Neutrophil (primary cell): ENCODE measurements around the gene NECTIN4.

Experiments used
- H3K27ac ChIP-seq: fragments of 200-600 bp; sonication (generic); 2 replicates; pipeline ENCODE4 v1.5.1; 2016; ENCODE audit warnings: mild to moderate bottlenecking, moderate library complexity
- H3K27me3 ChIP-seq: fragments of 200-600 bp; sonication (generic); 2 replicates; pipeline ENCODE4 v1.6.0; 2016; ENCODE audit warnings: mild to moderate bottlenecking
- H3K36me3 ChIP-seq: fragments of 200-600 bp; sonication (generic); 2 replicates; pipeline ENCODE4 v1.5.1; 2017
- H3K4me1 ChIP-seq, 2 experiments: fragments of 200-600 bp in 1 of 2; sonication (generic) in 1 of 2; 1 replicate in 1 of 2; 2 replicates in 1 of 2; pipeline versions ENCODE4 v1.5.1 to v1.6.1; 2013 to 2016; ENCODE audit warnings: low read depth in 1 of 2, low read length in 1 of 2, mild to moderate bottlenecking in 1 of 2, moderate library complexity in 1 of 2; ENCODE audit not compliant: control insufficient read depth in 1 of 2, insufficient read depth in 1 of 2
- H3K4me3 ChIP-seq, 2 experiments: fragments of 200-600 bp in 1 of 2; sonication (generic) in 1 of 2; 1 replicate in 1 of 2; 2 replicates in 1 of 2; pipeline ENCODE4 v1.5.1; 2013 to 2016; ENCODE audit warnings: low read depth in 1 of 2, low read length in 1 of 2, mild to moderate bottlenecking in 1 of 2, moderate library complexity in 1 of 2
- H3K9me3 ChIP-seq: fragments of 200-600 bp; sonication (generic); 2 replicates; pipeline ENCODE4 v1.5.1; 2016
- TF ChIP-seq, protein P1 (sequence below): fragments of 200-600 bp; sonication (generic); IDR thresholded peaks from 2 replicates; pipeline ENCODE4 v1.5.1; 2016; ENCODE audit warnings: antibody characterized with exemption

Gene NECTIN4

DNA sequence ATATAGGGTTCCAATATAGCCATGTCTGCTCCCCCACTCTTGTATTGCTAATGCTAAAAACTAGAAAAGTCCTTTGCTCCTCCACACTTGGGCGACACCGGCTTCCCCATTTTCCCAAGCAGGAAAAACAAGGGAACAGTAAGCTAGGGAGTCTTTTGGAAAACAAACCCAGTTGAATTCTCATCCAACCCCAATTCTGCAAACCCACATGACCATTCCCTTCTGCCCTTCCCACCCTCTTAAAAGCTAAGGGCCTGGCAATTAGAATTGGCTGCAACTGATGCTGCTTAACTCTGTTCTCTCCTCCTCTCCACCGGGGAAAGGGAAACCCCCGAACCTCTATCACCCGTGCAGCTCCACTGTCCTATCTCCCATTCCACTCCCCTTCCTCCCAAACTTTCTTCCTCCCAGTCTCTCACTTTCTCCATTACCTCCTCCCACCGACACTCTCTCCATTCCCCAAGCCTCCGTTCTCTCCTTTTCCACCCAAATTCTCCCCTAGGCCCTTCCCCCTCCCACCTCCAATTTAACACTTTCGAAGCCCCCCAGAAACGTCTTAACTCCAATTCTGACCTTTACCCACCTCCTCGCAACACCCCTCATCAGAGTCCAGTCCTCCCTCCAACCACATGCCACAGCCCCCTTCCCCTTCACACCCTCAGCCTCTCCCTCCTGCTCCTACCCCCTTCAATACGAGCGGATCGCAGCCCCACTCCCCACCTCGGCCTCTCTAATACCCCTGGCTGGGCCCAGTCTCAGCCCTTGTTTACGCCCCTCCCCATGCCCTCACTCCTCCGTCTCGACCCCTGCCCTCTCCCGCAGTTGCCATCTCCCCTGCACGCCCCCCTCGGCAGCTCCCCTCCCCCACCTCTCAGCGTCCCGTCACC, 42.4 kb upstream of the NECTIN4 start:
- peaks cover 57 to 59% of the 10 kb centered on the region in 2 experiments for H3K4me1 ChIP-seq
- peak overlapping the region; percentile 85 to 98 for H3K4me3 ChIP-seq
- peaks cover 23% of the 10 kb centered on the region for H3K36me3 ChIP-seq
- H3K9me3 ChIP-seq, result no peaks in the 10 kb centered on the region
- TF ChIP-seq, protein P1, sequence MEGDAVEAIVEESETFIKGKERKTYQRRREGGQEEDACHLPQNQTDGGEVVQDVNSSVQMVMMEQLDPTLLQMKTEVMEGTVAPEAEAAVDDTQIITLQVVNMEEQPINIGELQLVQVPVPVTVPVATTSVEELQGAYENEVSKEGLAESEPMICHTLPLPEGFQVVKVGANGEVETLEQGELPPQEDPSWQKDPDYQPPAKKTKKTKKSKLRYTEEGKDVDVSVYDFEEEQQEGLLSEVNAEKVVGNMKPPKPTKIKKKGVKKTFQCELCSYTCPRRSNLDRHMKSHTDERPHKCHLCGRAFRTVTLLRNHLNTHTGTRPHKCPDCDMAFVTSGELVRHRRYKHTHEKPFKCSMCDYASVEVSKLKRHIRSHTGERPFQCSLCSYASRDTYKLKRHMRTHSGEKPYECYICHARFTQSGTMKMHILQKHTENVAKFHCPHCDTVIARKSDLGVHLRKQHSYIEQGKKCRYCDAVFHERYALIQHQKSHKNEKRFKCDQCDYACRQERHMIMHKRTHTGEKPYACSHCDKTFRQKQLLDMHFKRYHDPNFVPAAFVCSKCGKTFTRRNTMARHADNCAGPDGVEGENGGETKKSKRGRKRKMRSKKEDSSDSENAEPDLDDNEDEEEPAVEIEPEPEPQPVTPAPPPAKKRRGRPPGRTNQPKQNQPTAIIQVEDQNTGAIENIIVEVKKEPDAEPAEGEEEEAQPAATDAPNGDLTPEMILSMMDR, result no peak
- H3K27me3 ChIP-seq, result no peaks in the 10 kb centered on the region
- peak overlapping the region; percentile 96 for H3K27ac ChIP-seq

DNA sequence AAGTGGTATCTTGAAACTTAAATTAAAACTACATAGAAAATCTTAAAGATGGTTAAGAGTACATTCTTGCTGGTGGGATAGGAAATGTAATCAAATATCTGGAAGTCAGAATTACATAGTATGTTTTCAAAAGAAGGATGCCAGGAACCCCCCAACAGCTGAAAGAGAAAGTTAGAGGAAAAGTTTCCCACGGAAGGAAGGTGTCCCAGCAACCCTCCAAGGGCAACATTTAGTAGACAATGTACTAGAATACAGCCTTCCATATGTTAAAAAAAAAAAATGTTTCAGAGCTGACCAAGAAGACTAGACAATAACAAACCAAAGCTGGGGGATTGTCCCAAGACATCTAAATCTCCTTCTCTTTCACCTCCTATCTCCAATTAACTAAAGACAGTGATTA, 40.9 kb upstream of the NECTIN4 start:
- TF ChIP-seq, protein P1, result no peak
- Histone ChIP-seq H3K36me3 (peaks cover 37% of the 10 kb centered on the region), H3K9me3 (no peaks in the 10 kb centered on the region), H3K4me1 (peaks cover 61 to 64% of the 10 kb centered on the region in 2 experiments), H3K27ac (peak overlapping the region; percentile 96), H3K4me3 (no peak overlapping the region), H3K27me3 (no peaks in the 10 kb centered on the region)

- H3K27ac ChIP-seq, result peak overlapping the region; percentile 78
- peaks cover 51% of the 10 kb centered on the region for H3K36me3 ChIP-seq
- H3K27me3 ChIP-seq, result no peaks in the 10 kb centered on the region
- H3K4me3 ChIP-seq, result no peak overlapping the region
- TF ChIP-seq, protein P1, result no peak
- H3K9me3 ChIP-seq, result no peaks in the 10 kb centered on the region
- peaks cover 58 to 59% of the 10 kb centered on the region in 2 experiments for H3K4me1 ChIP-seq
Measured at GRCh38 chr1:161128591-161129420, 39.4 kb upstream of the NECTIN4 start.

DNA sequence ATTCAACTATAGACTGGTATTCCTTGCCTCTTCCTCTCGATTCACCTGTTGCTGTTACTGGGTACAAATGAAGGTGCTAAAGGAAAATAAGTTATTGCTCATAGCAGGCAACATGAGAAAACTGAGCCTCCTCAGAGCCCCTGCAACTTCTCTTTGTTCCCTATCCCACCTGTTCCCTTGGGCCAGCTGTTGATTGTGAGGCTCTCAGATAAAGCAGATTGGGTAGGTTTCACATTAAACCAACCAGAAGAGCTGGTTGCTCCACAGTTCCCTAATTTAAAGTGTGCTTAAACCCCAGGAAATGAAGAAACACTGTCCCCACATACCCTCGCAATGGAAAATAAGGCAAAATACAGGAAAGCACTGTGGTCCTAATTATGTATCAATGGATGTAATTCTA, 38.3 kb upstream of the NECTIN4 start:
- H3K9me3 ChIP-seq, result no peaks in the 10 kb centered on the region
- no peaks in the 10 kb centered on the region for H3K27me3 ChIP-seq
- peak overlapping the region; percentile 78 for H3K27ac ChIP-seq
- peaks cover 63% of the 10 kb centered on the region for H3K36me3 ChIP-seq
- TF ChIP-seq, protein P1, result no peak
- H3K4me3 ChIP-seq, result peak overlapping the region; percentile 9 to 20
- H3K4me1 ChIP-seq, result peaks cover 48 to 51% of the 10 kb centered on the region in 2 experiments

DNA sequence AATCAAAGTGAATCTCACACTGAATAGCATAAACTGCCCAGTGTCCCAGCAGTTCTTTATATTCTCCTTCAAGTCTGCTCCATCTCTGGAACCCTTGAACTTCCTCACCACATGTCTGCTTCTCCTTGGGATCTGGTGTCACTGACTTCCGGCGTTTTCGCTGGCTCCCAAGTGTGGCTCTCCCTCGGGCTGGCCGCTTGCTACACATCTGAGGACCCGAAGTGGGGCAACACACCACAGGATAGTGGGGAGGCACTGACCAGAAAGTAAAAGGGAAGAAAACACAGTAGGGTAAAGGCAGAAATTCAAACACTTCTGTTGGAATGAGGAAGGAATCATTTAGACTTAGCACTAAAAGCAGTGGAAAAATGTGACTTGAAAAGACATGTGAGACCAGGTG, 33.6 kb upstream of the NECTIN4 start:
- TF ChIP-seq, protein P1, result no peak
- Histone ChIP-seq H3K4me1 (peaks cover 51 to 56% of the 10 kb centered on the region in 2 experiments), H3K9me3 (no peaks in the 10 kb centered on the region), H3K36me3 (peaks cover 77% of the 10 kb centered on the region), H3K4me3 (no peak overlapping the region), H3K27me3 (no peaks in the 10 kb centered on the region), H3K27ac (peak overlapping the region; percentile 91)
